Medulla oblongata (tissue), 1 donor: ENCODE results near the gene RCAN1.

Source experiments
- DNase-seq: peaks from one replicate; pipeline ENCODE4 v3.0.0-alpha.2; 2015; ENCODE audit errors: extremely low spot score

Gene RCAN1

DNA sequence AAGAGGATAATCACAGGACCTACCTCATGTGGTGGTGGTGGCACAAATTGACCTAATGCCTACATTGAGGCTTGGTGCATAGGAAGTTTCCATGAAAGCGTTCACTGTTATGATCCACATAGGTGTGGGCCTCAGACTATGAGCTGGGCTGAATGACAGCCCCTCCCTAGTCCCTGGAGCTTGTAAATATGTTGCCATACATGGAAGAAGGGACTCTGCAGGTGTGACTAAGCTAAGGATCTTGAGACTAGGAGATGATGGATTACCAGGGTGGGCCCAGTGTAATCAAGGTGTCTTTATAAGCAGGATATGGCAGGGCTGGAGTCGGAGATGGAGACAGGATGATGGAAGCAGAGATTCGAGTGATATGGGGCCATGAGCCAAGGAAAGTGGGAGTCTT lies 71.9 kb downstream of the RCAN1 start:
- no peak for DNase-seq

DNA sequence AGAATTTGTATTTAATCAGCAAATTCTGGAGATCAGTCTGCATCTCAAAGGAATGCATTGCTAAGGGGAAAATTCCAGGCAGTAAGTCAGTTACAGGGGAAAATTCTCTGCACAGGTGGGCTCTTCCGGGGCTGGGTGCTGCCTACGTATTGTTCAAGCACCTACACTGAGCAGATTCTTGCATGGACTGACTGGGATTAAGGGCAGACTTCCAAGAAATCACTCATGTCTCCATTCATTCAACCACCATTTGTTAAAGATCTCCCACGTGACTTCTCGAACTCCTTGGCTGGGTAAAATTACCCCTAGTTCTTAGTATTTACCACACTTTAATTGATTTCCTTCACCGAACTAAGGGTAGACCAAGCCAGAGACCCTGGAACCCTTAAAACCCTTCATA lies 74.7 kb downstream of the RCAN1 start:
- no peak for DNase-seq

DNA sequence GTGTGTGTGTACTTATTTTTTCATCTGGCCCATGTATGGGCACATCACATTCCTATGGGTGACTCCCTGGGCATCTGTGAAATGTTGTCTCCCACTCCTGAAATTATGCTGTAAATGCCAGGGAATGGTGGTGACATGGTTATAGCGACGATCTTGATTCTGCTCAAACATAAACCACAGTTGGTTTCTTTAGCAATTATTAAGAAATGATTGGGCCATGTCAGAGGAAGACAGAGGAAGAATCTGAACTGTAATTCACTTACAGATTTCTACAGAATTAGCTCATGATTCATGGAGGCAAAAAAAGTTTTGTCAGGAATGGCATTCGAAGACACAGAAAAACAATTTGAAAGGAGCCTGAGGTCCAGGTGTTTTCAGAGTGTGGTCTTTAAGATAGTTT lies 77.1 kb downstream of the RCAN1 start:
- no peak for DNase-seq

DNA sequence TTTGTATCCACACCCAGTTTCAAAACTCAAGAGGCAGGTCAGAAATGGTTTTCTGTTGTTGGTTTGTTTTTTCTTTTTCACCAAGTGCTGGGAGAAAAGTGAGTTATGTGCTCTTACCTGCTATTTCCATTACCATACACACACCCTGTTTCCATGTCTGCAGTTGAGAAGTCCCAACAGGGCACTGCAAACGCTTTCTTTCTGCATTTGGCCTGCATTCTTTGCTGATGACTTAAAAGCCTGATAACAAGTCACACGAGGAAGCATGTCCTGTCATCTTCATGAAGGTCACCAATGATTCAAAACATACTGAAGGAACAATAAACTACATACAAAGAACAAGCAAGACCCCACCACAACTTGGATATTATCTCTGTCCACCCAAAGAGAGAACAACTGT lies 78.1 kb downstream of the RCAN1 start:
- DNase-seq: no peak

DNA sequence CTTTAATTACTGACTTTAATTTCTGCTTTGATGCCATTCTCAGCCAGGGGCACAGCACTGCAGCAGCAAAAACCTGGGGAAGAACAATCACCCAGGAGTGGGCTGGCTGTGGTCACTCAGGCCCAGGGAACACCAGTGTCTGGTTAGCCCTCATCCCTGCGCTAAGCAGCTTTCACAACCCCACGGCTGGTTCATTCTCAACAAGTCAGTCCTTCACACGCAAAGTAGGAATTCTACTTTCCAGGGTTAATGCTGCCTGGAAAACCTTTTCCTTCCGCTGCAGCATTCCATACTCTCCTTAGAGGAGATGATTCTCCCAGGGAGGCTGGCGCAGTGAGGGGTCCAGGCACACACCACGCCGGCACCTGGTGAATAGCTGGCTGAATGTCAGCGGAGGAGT lies 78.6 kb downstream of the RCAN1 start:
- DNase-seq: no peak

DNA sequence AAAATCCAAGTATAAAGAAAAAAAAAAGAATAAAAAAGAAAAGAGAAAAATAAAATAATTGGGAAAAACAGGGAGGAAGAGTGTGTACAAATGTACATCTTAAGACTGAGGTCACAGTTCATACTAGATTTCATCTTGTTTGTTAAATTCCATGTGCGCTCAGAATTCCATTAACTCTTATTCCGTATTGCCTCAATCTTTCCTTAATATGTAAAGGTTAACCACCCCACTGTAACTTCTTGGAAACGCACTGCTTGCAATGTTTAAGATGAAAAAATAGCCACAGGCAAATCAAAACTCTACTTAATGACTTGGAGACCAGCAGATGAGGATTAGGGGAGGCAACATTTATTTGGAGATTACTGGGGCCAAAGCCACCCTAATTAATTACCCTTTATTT lies 79.0 kb downstream of the RCAN1 start:
- no peak for DNase-seq

DNA sequence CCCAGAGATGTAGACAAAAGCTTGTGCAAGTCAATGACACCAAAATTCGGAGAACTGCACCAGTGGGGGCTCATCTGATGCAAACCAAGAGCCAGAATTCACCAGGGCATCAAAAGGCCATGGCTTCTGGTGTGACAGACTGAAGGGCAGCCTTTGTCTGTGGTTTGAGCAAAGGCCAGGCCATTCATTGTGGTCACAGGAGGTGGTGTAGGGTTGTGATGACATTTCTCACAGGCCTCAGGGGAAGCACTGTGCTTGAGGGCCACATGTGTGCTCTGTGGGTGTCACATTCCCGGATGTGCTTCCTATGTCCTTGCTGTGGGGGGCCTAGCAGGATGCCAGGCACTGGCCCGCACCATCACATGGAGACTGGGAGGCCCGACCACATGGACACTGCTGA lies 80.4 kb downstream of the RCAN1 start:
- DNase-seq: peak; percentile 65

DNA sequence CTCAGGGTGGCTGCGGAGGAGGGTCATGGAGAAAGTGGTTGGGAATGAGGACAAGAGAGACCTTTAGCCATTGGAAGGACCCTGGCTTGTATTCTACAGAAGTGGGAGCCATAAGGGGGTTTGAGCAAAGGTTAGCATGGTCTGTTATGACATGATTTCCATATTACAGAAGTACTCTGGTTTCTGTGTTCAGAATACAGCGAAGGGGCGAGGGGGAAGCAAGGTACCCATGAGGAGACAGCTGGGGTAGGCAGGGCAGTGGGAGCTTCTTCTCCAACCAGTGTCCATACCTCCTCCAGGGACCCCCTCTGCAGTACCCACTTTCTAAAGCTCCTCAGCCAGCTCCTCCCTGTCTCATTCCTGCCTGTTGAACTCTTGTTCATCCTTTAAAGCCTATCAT lies 81.0 kb downstream of the RCAN1 start:
- DNase-seq: no peak

DNA sequence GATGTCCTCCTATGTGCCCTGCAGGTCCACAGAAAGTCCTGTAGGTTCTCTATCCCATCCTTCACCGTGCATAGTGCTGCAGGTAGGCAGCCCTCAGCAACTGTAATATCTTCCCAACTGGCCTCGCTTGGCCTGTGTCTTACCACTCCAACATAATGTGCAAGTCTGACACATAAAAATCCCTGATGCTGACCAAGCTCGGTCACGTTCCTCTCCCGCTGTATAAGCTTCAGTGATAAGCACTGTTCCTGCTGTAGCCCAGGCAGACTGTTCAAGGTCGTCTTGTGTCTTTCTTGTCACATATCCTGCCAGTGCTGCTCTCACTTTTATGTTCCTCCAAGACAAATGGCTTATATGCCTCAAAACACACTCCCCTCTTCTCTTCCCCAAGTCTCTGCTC lies 83.5 kb downstream of the RCAN1 start:
- DNase-seq: no peak

DNA sequence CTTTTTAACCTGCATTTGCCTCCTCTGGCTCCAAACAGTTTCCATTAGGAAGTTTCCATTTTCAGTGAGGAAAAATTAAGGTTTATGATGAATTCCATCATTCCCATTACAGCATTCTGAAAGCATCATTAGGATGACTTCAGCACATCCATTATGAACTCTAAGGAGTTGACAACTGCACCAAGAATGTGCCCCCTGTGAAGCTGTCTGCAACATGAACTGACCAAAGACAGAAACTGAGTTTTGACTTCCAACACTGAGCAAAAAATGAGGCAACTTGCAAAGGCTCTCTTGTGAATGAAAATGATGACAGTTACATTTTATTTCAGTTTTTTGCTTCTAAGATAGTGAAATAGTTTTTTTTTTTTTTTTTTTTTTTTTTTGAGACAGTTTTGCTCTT lies 84.7 kb downstream of the RCAN1 start:
- no peak for DNase-seq

DNA sequence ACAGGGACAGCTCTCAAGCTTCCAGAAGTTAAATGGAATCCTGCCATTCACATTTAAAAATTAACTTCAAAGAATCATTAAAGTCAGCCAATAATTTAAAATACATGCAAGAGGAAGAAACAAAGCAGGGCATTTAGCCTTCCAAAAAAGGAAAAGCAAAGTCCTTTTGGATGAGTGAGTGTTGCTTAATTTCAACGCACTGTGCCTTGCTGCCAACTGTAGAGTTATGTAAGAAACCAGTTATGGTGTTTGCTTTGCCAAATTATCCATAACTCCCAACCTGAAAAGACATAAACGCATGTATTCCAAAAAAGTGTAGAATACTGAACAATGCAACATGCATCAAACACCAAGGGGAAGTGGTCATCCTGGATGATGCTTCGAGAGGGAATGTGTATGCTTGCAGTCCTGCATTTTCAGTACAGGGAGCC lies 86.8 kb downstream of the RCAN1 start:
- DNase-seq: no peak

DNA sequence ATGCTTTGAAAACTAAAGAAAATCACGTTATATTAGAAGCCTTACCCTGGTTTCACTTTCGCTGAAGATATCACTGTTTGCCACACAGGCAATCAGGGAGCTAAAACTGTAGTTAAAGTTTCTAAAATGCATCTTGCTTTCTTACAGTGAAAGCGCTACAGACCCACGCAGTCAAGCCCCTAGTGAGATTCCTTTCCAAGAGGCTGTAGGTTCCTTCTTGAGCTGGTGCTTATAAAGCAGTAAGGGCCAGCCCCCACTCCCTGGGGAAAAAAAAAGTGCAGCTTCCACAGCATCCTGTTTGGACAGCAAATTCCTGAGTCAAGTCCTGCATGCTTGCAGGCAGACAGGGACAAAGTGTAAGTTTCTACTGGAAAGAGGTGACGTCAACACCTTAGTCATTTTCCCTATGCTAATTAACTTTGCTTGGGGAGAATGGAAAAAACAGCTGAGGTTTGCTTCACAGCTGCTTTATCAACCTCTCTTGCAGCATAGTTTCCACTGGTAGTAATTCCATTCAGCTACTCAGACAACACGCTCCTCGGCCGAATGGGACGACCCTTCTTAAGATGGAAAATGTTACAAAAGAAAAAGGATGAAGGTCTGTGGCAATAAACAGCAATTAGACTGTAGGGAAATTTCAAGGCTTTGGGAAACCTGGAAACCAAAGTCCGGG lies 88.2 kb downstream of the RCAN1 start:
- DNase-seq: peak; percentile 64

DNA sequence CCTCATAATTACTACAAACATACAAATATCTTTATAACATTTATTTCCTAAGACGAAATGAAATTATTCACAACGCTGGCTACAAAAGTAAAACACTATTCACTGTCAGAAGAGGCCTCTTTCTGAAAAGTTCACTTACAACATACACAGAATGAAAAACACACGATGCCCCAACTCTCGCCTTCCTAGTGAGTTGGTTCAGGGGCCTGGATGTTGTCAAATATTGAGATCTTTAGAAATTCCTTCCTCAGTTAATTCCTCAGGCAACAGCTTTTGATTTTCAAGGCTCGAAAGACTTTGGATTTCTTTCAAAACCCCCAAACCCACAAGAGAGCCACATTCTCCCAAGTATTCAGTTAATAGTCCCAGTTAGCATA lies 88.7 kb downstream of the RCAN1 start:
- DNase-seq: no peak

DNA sequence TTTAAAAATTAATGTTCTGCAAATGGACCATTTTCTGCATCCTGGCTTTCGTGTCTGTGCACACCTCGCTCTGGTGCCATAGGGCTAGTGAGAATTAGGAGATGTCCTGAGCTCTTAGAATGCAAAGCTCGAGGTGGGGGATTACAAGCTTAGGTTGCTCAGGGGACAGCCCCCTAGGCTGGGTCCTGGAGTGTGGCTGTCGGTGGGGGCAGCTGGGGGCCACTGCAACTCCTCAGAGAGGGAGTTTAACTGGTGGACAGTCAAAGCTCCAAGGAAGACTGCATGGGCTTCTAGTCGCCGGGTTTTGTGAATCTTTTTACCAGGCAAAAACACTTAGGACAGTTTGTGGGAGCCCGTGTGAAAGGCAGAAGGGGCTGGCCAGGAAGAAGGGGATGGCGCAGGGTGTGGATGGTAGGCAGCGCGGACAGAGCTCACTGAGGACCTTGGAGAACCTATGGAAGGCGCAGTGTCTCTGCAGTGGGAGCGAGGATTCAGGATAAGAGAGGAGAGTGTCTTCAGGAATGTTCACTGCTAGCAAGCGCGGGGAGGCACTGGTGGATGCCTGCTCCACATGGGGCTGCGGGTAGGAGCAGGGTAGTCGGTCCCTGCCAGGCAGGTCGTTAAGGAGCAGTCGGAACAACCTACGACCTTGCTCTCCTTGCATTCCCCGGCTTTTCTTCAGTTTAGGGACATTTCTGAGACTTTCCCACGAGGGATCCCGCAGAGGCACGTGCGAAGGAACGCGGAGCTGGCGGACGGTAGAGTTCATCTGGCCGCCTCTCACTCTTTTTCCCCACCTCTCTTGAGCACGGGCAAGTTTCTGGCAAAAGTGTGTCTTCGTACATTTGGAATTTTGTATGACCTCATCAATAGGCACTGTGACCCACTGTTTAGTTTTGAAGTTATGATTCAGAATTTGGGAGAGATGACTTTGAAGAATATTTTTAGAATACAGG lies 90.0 kb downstream of the RCAN1 start:
- no peak for DNase-seq

DNA sequence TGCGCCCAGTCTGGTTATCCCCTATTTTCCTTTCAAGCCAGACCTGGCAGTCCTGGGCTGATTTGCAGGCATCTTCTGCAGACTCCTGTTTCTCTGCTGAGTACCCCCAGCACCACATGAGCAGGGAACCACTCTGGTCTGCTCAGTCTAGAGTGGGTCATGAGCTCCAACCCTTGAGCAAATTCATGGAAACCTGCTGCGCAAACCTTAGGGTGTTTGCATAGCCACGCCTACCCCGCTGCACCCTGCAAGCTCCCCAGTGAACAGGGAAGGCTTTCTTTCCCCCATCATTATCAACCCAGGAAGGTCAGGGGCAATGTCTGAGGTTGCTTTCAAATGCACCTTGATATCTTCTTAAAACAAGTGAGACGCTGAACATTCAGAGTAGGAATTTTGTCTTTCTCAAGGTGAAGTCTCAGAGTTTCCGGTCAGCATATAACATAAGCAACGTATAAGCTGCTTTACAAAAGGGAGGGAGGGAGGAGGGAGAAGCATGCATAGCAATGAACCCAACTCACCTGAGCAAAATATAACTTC lies 91.8 kb downstream of the RCAN1 start:
- DNase-seq: no peak

DNA sequence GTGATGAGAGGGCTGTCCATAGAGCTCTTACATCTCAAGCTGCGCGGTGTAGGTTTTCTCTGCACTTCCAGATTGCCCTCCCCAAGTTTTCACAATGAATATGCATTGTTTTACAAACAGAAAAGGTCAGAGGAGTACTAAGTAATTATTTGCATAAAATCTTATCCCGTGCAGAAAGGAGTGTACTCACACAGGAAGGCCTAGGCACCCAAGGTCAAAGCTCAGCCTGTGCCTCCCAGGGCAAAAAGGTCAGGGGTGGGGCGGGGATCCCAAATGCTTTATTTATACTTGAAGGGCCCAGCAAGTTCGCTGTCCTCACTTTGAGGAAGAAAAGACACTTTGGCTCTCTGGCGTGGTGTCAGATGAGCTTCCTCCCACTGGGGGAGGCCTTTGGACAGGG lies 92.6 kb downstream of the RCAN1 start:
- no peak for DNase-seq

DNA sequence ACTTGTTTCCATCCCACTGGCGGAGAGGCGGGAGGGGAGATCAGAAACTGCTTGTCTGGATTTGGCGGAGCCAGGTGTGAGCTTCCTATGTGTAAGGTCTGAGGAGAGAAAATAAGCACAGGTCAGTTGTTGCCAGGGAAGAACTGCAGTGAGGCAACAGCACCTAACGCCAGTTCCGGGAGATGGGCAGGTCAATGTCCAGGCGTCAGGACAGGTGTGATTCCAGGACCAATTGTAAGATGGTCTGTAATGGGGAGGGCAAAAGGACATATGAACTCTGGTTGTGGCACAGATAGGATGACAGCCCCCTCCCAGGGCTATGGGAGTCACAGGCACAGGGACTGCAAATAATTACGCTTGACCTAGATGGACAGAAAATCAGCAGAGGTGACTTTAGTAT lies 93.4 kb downstream of the RCAN1 start:
- no peak for DNase-seq

DNA sequence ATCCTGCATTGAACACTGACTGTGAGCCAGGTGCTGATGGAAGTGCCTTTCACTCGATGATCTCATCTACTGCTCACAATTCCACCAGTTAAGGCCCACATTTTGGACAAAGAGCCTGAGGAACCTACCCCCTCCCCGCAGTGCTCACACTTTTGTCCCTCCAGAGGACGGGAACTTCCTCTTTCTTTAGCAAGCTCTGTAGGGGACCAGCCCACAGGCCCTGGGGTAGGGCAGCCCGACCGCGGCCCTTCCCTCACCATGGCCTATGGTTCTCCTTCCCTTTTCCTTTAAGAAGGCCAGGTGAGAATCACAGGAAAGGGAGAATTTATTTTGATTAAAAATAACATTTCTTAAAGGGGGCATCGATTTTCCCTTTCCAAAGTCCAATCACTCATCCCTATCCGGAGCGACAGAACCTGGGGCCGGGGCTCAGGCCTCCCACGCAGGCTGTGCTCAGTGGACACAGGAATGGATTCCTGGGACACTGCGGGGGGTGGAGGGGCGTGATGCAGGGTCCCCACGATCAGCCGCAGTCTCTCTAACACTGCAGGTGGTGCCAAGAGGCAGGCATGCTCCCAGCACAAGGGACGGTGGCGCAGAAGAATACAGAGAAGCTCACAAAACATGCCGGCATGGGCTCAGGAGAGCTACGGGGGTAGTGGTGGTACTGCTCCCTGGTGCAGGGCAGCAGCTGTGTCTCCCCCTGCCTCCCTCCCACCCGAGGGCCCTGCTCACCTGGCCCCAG lies 94.0 kb downstream of the RCAN1 start:
- DNase-seq: no peak

DNA sequence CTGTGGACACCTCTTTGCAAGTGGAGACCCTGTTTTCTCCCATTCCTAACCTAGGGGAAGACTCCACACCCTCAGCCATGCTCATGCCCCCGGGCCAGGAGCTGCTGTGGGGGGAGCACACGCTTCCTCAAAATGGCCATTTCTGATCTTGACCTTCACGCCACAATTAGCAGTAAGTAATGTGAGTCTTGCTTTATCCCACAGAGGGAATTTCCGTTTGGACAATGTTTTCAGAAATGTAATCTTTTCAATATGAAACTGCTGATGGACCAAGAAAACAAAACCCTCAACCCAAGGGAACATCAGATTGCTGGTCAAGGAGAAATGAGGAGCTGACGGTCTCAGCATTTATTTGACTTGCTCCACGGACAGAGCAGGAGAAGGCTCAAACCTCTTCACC lies 94.6 kb downstream of the RCAN1 start:
- DNase-seq: no peak

DNA sequence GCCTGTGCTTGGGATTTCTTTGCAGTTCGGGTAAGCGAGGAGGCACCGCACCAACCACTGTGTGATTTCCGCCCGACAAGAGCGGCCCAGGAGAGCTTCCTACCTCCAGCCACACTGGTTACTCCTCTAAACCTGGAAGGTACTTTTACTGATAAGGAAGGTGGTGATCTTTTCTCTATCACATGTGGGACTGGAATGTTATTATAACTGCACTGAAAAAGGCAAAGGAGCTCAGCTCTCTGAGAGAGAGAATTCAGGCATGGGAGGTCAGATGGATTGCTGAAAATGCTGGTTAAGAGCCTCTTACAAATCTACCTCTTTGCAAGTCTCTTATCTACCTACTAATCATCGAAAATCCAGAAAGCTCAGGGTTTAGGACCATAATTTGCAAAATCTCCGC lies 95.2 kb downstream of the RCAN1 start:
- no peak for DNase-seq

DNA sequence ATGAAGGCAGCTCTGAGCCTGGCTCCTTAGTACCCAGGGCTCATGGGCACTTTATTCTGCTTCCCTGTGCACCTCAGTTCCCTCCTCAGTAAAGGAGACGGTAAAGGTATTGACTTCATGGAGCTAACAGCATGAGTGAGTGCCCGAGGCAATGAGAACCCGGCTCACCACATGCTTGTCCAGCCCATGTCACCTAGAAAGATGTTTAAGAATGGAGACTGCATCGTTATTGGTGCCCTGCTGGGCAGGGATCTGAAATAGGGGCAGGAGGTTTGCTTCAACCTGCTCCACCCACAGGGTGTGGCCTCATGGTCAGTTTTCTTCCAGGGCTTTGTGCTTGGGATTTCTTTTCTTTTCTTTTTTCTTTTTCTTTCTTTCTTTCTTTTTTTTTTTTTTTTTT lies 95.9 kb downstream of the RCAN1 start:
- no peak for DNase-seq

DNA sequence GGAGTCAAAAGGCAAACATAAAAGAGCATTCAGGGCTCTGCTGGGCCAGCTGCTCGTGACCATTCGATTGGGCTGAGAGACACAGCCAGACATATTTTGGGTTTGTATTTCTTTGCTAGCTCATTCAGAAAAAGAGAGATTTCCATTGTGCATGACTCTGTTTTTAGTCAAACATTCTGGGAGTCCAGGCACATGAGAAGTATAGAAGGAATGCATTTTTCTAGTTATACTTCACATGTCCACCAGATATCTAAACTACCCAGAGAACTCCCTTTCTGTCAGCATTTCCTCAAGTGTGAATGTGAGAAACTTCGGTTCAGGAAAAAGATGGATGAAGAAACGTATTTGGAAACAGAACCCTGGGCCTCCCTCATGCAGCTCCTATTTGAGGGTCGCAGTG lies 96.6 kb downstream of the RCAN1 start:
- no peak for DNase-seq
